Caki2 (cell line): Measurements from ENCODE around the gene ZNF84. TPM values are rescaled to one million over a fixed set of nuclear protein-coding genes. Genes with fewer than 3 reads are reported as not detected.

ENCODE experiments used
- DNase-seq: peaks from one replicate; pipeline ENCODE4 v3.0.0-alpha.2; 2015; ENCODE audit warnings: low read depth
- in situ Hi-C: cut with HindIII; loops from 2 replicates; pipeline ENCODE4 v1.10.0; 2016; ENCODE audit warnings: low sequenced_read_pairs, low pct_unique_long_range_greater_than_20kb, mixed read lengths
- total RNA-seq: library from RNA; depleted of rRNA; stranded (reverse); fragments of >200 nt; shearing (Covaris generic); gene quantifications from 2 replicates; pipeline ENCODE4 v1.2.3, GENCODE V29; 2014; ENCODE audit warnings: low replicate concordance; rRNA removed

Gene ZNF84
- total RNA-seq, 1 experiment from 2014 or later, result 9.0 TPM

- in situ Hi-C loops, result no loop called here
- peak; percentile 49 for DNase-seq
Measured at GRCh38 chr12:133106253-133106652, 68.9 kb downstream of the ZNF84 start.

GRCh38 chr12:133107121-133107520, 69.8 kb downstream of the ZNF84 start:
- in situ Hi-C loops, result no loop called here
- DNase-seq, result no peak

- DNase-seq, result no peak
- in situ Hi-C loops, result no loop called here
Measured at GRCh38 chr12:133108150-133108549, 70.8 kb downstream of the ZNF84 start.

Other genes starting within 250 kb of the ZNF84 start
- gene GOLGA3, start 208.6 kb upstream of the ZNF84 start, total RNA-seq, result 46.0 and 57.2 TPM in 2 replicates
- 7.1 and 17.5 TPM in 2 replicates for gene CHFR, start 149.9 kb upstream of the ZNF84 start, total RNA-seq
- gene ZNF605, start 81.2 kb upstream of the ZNF84 start, total RNA-seq, result 1.3 and 2.6 TPM in 2 replicates
- gene ZNF26, start 51.1 kb upstream of the ZNF84 start, total RNA-seq, result 8.0 and 23.2 TPM in 2 replicates
- gene ZNF140, start 43.4 kb downstream of the ZNF84 start, total RNA-seq, result 8.6 and 14.1 TPM in 2 replicates
- 0.52 and 0.98 TPM in 2 replicates for gene ZNF891, start 92.8 kb downstream of the ZNF84 start, total RNA-seq
- gene ZNF10, start 93.1 kb downstream of the ZNF84 start, total RNA-seq, result 0.54 and 3.1 TPM in 2 replicates
- 17.1 and 36.8 TPM in 2 replicates for gene ZNF268, start 144.0 kb downstream of the ZNF84 start, total RNA-seq
- not detected in 2 replicates for gene ANHX, start 198.4 kb downstream of the ZNF84 start, total RNA-seq